Activated CD8-positive, alpha-beta memory T cell treated with anti-CD3 and anti-CD28 coated beads for 4 hours (primary cell): ENCODE data around the gene TAS2R60.
"Not testable (repeated sequence)": the region's sequence is repeated elsewhere in the genome, so short reads cannot be mapped to it uniquely, and the experiment has no call there.

Source experiments
- DNase-seq, 2 donors: peaks; one replicate each; pipeline ENCODE4 v3.0.0-alpha.2; 2020; ENCODE audit warnings: low read depth in 2 of 2

Gene TAS2R60

DNA sequence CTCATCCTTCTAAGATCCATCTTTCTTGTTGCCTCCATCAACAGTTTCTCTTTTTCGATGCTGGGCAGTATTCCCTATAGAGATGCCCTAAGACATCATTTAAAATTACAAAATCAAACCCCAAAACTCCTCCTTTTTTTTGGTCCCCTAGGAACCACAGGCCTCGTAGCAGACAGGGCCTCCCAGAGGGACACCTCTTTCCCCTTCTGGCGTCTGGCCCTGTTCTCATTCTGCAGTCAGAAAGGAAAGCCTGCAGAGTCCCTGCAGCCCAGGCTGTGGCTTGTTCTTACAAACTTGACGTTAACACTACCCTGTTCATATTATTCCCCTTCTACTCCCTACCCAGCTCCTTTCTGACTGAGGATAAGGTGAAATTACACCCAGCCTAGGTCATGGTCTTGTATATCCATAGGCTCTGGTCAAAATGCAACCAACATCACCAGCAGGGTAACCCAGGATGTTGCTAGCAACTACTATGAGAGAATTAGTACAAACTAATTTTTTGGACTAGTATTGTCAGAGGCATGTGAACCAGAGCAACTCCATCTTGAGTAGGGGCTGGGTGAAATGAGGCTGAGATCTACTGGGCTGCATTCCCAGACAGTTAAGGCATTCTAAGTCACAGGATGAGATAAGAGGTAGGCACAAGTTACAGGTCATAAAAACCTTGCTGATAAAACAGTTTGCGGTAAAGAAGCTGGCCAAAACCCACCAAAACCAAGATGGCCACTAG lies 31.1 kb upstream of the TAS2R60 start:
- no peak for DNase-seq

DNA sequence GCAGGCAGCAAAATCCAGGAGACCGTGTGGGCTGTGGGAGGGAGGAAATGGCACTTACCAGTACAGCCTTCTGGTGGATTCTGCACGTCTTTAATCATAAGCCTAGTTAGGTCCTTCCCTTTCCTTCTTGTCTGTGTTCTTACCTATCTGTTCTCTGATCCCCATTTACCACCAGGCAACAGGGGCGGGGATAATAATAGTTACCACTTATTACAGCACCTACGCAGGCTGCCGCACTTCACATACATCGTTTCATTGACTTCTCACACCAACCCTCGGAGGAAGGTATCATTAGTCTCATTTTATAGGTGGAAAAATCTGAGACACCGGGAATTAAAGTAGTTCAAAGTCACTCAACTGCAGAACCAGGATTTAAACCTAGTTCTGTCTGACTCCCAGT lies 30.1 kb upstream of the TAS2R60 start:
- DNase-seq, result no peak

DNA sequence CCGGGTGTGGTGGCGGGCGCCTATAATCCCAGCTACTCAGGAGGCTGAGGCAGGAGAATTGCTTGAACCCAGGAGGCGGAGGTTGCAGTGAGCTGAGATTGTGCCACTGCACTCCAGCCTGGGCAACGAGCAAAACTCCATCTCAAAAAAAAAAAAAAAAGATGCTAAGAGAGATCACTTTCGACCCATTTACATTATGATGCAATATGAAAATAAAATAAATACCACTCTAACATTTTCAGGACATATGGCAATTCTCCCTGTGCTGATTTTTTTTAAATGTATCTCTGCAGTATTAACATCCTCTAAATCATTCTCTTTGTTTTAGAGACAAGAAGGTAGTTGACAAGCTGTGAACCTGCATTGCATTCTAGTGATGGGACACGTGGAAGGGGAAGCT lies 28.0 kb upstream of the TAS2R60 start:
- not testable (repeated sequence) for DNase-seq

DNA sequence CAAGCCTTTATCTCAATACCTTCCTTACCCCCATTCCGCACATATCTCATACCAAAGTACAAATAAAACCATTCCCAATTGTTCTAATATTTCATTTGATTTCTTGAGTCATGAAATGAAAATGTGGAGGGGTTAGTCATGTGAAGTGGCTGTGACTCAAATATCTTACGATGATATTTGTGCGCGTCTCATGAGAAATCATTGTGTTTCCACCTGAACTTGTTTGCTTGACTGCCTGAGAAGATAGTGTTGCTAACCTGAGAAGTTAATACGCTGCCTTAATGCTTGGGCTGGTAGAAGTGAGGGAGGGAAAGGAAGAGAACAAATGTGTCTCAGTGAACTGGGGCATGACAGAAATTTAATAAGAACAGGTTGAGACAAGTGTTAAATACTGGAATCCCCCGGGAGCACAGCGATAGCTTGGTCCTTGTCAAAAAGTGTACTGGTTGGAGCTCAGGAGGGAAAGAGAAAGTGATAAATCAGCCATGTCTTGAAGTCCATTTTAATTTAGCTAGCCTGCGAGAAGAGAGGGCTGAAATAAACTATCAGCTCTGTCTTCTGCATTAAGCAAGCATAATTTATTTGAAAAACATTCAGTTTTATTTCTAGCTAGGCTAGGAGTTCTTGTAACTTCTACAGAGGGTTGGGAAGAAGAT lies 27.4 kb upstream of the TAS2R60 start:
- no peak for DNase-seq

DNA sequence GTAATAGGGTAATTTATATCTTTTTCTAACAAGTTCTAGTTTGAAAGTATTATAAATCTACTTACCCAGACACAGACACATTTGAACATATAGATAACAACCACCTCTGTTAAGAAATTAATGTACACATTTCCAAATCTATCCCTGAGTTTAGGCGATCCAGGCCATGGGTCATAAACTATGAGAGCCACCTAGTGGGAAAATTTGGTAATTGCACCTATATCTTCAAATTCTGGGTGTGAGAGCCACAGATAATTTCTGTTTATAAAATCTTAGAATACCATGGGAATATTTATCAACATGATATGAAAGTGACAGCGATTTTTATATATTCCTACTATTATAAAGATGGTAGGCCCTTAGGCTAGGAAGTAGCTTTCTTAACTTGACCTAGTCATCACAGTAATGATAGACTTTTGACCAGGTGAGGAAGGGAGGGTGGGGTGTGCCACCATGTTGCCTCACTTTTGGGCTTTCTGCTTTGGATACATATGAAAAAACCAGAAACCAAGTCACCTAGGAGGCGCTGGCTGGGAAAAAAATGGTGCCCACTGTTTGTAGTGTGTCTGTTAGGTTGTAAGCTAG lies 26.6 kb upstream of the TAS2R60 start:
- no peak for DNase-seq

DNA sequence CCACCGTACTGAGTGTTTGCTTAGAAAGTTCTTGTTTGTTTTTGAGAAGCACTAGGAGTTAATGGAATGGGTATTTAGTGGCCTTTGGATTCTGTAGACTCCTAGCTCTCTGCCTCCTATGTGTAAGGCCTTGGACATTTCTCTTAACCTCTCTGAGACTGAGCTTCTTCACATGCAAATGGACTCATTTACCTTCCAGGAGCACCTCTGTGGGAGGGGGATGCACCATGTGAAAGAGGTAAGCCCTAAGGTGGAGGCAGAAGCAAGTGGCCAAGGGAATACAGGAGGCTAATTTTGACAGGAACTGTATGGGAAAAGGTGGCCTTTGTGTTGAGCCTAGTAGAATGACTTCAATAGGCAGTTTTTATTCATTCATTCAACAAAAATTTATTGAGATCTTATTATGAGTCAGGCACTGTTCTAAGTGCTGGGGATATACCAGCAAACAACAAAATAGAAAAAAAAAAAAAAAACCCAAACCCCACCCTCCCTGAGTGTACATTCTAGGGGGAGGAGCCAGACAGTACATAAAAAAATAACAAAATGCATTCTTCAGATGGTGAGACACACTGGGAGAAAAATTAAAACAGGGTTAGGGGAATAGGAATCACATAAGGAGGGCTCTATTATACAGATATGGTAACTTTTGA lies 25.4 kb upstream of the TAS2R60 start:
- DNase-seq, result no peak

DNA sequence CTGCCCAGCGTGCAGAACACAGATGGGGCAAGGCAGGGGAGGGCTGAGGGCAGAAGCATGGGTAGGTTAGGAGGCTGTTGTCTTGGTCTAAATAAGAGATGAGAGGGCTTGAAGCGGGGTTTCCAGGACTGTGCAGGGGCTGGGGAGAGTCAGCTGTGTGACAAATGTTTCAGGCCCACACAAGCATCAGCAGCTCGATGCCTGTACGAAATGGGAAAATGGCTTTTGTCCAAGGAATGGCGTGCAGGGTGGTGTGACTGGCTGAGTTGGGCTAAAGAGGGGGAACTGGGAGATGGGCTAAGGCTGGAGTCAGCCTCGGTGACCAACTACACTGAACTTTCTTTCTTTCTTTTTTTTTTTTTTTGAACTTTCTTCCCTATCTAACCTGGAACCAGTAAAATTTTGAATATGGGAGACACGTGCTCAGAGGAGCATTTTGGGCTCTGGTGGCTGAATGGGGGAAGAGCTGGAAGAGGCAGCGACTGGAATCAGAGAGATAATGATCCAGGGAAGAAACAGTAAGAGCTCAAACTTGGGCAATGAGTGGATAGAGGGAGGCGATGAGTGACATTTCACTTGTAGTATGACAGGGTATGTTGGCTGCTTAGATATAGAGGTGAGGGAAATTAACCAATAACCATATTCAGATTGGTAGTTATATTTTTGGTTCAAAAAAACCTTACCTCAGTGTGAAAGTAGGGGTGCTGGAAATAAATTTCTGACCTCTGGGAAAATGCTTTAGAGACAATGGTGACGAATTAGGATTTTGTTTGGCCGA lies 24.4 kb upstream of the TAS2R60 start:
- DNase-seq, result no peak

DNA sequence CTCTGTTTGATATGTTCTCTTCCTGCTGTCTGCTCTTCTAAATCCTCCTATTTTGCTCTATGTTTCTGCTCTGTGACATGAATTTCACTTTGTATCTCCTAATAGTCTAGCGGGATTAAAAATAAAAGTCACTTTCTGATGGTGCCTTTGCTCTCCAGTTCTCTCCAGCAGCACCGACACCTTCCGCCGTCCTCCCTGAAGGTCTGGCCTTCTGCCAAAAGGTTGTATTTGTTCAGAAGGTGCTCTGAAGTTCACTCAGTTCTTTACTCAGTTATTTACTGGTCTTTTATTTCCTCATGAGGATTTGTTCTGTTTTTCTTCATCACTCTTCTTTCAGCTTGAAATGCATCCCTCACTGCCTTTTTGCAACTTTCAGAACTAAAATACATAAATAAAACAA lies 23.4 kb upstream of the TAS2R60 start:
- DNase-seq, result no peak

DNA sequence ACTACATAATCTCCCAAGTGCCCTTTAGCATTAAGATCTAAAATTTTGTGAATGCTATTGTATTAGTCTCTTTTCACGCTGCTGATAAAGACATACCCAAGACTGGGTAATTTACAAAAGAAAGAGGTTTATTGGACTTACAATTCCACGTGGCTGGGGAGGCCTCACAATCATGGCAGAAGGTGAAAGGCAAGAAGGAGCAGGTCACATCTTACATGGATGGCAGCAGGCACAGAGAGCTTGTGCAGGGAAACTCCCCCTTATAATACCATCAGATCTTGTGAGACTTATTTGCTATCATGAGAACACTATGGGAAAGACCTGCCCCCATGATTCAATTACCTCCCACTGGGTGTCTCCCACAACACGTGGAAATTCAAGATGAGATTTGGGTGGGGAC lies 22.6 kb upstream of the TAS2R60 start:
- not testable (repeated sequence) for DNase-seq

DNA sequence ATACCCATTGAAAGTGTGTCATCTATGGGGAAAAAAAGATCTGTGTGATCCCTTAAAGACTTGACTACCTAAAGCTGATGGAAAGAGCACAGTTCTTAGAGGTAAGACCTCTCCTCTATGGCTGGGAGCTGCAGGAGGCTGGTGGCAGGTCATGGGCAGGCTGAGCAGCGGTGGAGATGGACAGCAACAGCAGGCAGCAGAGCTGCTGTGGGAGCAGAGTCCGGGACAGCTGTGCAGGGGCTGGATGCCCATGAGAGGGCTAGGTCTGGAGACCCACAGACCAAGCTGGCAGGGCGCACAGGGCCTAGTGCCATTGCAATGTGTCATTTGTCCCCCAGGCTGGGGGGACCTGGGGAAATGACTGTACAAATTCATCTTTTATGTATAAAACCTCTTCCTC lies 21.2 kb upstream of the TAS2R60 start:
- DNase-seq, result no peak

DNA sequence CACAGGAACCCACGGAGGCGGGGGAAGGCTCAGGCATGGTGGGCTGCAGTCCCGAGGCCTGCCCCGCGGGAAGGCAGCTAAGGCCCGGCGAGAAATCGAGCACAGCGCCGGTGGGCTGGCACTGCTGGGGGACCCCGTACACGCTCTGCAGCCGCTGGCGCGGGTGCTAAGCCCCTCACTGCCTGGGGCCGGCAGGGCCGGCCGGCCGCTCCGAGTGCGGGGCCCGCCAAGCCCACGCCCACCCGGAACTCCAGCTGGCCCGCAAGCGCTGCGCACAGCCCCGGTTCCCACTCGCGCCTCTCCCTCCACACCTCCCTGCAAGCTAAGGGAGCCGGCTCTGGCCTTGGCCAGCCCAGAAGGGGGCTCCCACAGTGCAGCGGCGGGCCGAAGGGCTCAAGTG lies 18.8 kb upstream of the TAS2R60 start:
- DNase-seq, result not testable (repeated sequence)

DNA sequence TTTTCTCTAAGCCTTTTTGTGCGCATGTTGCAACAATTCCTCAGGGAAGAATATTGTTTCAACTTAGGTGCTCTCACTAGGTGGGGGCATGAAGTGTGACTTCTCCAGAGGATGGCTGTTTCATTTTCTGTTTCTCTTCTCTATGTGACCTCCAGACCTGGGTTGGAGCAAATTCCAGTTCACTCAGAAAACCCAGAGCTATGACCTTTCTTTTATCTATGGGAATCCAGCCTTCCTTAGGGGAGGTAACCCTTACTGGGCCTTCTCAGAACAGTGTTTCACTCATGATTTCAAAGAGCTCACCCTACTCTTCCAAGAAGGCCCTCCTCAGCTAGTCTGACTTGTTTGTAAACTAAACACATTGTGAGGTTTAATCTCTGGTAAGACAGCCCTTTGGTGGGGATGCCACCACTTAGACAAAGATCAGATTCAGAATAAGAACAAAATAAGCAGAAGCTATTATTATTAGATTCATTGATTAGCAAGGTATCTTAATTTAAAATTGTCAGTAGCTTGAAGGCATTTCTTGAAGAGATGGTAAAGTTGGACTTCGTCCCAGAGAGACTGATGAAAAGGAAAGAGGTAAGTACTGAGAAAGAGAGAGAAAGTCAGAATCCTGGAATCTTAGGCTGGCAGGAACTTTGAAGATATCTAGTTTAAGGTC lies 16.6 kb upstream of the TAS2R60 start:
- DNase-seq, result no peak

DNA sequence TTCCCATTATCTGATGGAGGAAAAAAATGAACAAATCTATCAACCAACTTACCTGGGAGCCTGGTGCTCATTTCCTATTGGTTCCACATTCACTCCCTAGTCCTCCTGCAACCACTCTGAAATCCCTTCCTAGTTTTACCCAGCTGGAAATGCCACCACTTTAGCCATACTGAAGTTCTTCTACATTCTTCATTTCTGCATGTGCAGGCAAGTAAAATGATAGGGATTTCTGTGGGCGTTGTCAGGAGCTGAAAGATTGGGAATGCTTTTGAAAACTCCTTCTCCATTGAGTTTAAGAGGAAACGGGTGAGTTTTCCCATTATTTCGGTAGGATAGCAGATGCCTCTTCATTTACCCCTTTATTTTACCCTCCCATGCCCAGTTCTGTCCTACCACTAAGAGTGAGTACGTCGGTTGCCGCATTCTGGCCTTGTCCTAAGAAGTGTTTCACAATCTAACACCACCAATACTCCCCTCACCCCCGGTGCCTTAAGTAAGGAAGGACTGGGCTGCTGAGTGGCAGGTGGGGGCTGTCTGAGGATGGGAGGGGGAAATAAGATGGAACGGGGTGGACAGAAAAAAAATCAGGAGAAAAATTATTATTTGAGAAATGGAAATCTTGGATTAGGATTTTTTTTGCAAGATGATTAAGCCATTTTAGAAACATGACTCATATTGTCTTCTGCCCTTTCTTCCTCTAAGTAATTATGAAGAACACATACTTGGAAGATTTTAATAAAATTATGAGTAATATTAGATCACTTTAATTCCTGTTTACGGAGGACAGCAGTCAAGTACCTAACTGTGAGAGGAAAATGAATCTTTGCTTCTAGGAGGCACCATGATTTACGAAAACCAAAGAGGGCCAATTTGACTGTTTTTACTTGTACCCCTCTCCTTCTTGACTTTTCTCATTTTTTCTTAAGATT lies 13.2 kb upstream of the TAS2R60 start:
- no peak for DNase-seq

DNA sequence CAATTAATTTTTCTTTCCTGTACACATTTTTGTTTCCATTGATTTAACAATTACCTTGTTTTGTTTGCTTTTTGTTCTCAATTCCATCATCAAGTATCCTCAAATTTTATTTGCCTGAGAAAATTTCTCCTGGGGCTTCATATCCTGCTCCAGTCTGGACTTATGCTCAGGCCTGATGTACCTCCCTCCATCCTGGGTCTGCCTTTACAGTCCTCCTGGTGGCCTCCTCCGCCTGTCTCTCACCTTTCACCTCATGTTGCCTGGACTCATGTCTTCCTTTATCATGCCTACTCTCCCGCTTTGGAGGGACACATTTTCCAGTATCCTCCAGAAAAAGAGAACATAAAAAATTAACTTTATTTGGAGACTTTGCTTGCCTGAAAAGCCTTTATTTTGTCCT lies 12.1 kb upstream of the TAS2R60 start:
- DNase-seq, result no peak

DNA sequence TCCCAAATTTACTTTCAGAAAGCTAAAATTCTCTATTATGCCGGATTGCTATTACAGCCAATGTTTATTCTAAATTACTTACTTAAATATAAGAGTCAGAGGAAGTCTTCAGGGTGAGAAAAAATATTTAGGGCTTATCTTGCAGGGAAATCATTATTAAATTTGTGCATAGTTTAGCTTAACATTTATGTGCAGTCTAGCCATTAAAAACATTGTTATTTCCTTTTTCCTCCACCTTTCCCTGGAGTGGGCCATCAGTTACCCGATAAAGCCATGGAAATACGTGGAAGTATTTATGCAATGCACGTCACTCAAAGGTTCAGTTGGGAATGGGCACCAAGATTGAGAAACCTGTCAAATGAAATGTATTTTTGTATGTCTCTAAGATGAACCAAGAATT lies 9.5 kb upstream of the TAS2R60 start:
- no peak for DNase-seq

DNA sequence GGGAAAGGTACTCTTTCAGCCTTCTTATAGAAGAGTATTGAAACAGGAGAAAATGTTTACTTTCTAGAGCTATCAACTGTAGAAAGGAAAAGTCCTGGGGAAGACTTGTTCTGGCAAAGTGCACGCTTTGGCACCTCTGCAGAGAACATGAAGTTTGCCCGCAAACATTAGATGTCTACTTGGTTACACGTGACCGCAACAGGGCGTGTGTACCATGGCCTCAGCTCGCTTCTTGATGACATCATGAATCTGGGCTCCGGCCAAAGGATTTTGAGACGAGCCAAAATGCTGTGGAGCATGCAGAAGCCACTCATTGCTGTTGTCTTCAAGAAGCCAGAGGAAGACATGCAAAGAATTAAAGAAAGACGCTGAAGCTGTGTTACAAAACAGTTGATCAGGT lies 8.6 kb upstream of the TAS2R60 start:
- no peak for DNase-seq

DNA sequence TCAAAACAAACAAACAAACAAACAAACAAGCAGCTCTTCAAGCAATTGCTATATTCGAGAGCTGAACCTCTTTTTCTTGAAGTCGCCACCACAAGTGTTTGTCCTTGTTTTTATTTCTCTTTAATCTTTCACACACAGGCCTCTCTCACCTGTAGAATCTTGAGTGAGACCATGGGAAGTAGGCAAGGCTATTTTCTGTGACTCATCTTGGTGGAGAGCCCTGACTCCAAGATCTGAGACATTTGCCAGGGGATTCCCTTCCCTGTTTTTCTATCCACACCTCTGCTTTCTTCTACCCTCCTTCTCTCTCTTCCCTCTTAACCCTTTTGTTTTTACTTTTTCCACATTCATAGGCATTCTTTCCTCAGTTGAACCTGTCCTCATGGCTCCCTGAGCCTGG lies 8.0 kb upstream of the TAS2R60 start:
- no peak for DNase-seq

DNA sequence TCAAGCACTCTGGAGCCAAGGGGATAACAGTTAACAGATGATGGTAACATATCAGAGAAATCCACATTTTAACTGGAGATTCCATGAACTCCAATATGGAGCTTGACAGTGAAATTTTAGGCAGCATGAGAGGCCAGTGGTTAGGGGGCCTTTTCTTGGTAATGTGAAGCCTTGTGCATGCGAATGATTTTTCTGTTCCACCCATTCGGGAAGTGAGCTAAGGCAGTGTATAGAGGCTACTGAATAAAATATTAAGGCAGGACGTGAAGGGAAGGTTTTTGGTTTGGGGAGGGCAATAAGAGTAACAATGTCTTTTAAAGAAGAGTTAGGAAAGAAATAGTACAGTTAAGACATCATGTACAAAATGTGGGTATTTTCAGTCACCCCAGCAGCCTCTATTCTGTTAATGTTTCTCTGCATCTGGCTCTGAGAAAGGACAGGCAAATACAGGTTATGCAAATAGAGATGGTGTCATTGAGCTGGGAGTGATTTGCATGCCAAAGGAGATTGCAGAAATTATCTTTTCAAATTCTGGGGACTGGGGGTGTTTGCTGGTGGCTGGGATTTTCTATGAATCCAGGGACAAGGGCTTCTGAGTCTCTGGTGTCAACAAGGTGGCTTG lies 6.8 kb upstream of the TAS2R60 start:
- DNase-seq, result no peak

DNA sequence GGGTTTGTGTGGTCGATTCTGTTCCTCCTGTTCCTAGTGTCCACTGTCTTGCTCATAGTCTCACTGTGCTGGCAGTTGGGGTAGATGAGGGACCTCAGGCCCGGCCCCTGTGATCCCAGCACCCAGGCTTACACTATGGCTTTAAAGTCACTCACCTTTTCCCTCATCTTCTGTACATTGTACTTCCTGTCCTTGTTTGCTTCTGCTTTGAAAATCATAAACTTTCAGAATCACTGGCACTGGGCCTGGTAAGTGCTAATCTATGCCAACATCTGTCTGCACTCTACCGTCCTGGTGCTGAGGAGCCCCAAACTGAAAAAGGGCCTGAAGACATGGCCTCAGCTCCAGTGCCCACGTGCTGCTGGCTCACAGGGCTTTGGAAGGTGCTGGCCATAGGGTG lies 5.7 kb upstream of the TAS2R60 start:
- no peak for DNase-seq

DNA sequence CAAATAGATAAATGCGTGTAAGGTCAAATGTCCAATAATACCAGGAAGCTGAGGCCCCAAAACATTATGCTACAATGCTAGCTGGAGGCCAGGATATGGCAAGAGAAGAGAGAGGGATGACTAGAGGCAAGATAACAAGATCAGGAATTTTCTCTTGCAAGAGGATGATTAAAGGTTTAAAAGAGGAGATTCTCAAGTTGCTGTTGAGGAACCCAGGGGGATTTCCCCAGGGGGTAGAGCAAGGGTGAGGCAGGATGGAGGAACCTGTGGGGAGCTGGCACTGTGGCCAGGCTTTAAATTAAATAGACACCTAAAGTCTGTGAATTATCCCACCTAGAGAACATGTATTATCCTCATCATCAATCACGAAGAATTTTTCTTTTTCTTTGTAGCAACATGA lies 3.4 kb upstream of the TAS2R60 start:
- DNase-seq, result no peak
